C4-2B (cell line): ENCODE results near the gene SLC22A13.

ENCODE experiments used
- H3K27ac ChIP-seq: fragments of 450-650 bp; 2 replicates; pipeline ENCODE4 v1.5.1; 2017
- ZFX ChIP-seq: fragments of 450-650 bp; IDR thresholded peaks from 2 replicates; pipeline ENCODE4 v1.6.1; 2017
- TF ChIP-seq, protein P1 (sequence below): fragments of 450-650 bp; conservative IDR thresholded peaks from 2 replicates; pipeline ENCODE4 v1.5.1; 2017; ENCODE audit warnings: mild to moderate bottlenecking

SLC22A13 gene

GRCh38 chr3:38306941-38307340, 41.3 kb downstream of the SLC22A13 start:
- TF ChIP-seq ZFX, result no peak
- TF ChIP-seq, protein P1, sequence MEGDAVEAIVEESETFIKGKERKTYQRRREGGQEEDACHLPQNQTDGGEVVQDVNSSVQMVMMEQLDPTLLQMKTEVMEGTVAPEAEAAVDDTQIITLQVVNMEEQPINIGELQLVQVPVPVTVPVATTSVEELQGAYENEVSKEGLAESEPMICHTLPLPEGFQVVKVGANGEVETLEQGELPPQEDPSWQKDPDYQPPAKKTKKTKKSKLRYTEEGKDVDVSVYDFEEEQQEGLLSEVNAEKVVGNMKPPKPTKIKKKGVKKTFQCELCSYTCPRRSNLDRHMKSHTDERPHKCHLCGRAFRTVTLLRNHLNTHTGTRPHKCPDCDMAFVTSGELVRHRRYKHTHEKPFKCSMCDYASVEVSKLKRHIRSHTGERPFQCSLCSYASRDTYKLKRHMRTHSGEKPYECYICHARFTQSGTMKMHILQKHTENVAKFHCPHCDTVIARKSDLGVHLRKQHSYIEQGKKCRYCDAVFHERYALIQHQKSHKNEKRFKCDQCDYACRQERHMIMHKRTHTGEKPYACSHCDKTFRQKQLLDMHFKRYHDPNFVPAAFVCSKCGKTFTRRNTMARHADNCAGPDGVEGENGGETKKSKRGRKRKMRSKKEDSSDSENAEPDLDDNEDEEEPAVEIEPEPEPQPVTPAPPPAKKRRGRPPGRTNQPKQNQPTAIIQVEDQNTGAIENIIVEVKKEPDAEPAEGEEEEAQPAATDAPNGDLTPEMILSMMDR, result no peak
- H3K27ac ChIP-seq, result no peak overlapping the region

- H3K27ac ChIP-seq, result no peak overlapping the region
- TF ChIP-seq ZFX, result no peak
- TF ChIP-seq, protein P1, result no peak
These were observed 42.0 kb downstream of the SLC22A13 start for GRCh38 chr3:38307599-38307998.

- no peak for TF ChIP-seq ZFX
- TF ChIP-seq, protein P1, result no peak
- H3K27ac ChIP-seq, result no peak overlapping the region
These were observed 42.8 kb downstream of the SLC22A13 start for GRCh38 chr3:38308456-38308855.

DNA sequence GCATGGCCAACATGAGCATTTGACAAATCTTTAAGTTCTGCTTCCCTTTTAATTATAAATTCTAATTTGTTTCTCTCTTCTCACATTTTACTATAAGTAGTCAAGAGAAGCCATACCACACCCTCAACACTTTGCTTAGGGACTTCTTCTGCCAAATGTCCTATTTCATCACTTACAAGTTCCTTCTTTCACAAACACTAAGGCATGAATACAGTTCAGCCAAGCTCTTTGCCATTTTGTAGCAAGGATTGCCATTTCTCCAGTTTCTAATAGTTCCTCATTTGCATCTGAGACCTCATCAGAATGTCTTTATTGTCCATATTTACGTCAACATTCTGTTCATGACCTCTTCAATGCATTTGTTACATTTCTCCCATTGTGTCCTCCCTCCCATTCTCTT, 45.9 kb downstream of the SLC22A13 start:
- H3K27ac ChIP-seq, result no peak overlapping the region
- TF ChIP-seq ZFX, result no peak
- TF ChIP-seq, protein P1, result no peak

- no peak overlapping the region for H3K27ac ChIP-seq
- TF ChIP-seq, protein P1, result no peak
These were observed 46.3 kb downstream of the SLC22A13 start for GRCh38 chr3:38311941-38312340.

DNA sequence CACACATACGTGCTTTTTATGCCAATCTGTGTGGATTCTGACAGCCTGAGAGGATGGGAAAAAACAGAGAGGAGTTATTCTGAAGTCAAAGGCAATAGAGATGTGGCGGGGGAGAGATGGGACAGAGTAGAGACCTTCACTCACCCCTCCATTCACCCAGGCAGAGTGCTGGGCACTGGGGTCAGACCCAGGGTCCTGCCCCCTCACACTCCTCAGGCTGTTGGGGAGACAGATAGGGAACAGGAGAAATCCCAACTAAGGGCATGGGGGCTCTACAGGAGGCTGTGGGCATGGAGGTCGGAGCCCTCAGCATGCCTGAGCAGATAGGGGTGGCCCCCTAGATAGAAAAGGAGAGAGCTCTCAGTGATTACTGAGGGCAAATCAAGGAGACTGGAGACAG, 46.7 kb downstream of the SLC22A13 start:
- TF ChIP-seq, protein P1, result no peak
- TF ChIP-seq ZFX, result no peak

DNA sequence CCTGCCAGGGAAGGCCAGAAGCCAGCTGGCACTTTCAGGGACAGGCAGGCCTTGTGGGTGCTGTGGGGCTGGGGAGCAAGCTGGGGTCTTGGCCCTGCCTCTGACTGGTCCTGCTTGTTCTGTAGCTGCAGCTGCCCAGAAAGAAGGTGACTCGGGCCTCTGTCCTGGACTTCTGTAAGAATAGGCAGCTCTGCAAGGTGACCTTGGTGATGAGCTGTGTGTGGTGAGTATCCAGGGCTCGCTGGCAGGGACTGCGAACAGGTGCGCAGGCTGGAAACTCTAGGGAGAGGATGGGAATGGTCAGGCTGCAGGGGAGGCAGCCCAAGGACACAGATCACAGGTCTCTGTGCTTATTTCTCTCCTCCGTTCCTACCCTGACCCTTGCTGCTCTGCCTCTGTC, 47.7 kb downstream of the SLC22A13 start:
- no peak for TF ChIP-seq ZFX
- TF ChIP-seq, protein P1, result no peak
- H3K27ac ChIP-seq, result no peak overlapping the region

More for the DNA sequence above, 46.7 kb downstream of the SLC22A13 start:
- H3K27ac ChIP-seq, result no peak overlapping the region
